ENCODE results near the gene HPSE2. TPM values are rescaled to one million over a fixed set of nuclear protein-coding genes. Genes with fewer than 3 reads are reported as not detected.

The HPSE2 gene
- total RNA-seq, 4 donors from 2014 or later: not detected

- H3K36me3 ChIP-seq: no peaks in the 10 kb centered on the region
- H3K27me3 ChIP-seq: no peaks in the 10 kb centered on the region
- intact Hi-C loops (cut with DNase I): no loop called here
- H3K4me1 ChIP-seq: no peaks in the 10 kb centered on the region
- H3K4me3 ChIP-seq (replicated peaks in 1 of 3): no peak overlapping the region
- H3K27ac ChIP-seq: no peak overlapping the region
- no peaks in the 10 kb centered on the region for H3K9me3 ChIP-seq
- no peak for TF ChIP-seq POLR2A (IDR thresholded peaks at IDR 0.05)
- TF ChIP-seq, protein P1, sequence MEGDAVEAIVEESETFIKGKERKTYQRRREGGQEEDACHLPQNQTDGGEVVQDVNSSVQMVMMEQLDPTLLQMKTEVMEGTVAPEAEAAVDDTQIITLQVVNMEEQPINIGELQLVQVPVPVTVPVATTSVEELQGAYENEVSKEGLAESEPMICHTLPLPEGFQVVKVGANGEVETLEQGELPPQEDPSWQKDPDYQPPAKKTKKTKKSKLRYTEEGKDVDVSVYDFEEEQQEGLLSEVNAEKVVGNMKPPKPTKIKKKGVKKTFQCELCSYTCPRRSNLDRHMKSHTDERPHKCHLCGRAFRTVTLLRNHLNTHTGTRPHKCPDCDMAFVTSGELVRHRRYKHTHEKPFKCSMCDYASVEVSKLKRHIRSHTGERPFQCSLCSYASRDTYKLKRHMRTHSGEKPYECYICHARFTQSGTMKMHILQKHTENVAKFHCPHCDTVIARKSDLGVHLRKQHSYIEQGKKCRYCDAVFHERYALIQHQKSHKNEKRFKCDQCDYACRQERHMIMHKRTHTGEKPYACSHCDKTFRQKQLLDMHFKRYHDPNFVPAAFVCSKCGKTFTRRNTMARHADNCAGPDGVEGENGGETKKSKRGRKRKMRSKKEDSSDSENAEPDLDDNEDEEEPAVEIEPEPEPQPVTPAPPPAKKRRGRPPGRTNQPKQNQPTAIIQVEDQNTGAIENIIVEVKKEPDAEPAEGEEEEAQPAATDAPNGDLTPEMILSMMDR (IDR thresholded peaks at IDR 0.05): no peak
- DNase-seq: no peak
Observed at GRCh38 chr10:98477861-98478260, 757.8 kb downstream of the HPSE2 start.

DNA sequence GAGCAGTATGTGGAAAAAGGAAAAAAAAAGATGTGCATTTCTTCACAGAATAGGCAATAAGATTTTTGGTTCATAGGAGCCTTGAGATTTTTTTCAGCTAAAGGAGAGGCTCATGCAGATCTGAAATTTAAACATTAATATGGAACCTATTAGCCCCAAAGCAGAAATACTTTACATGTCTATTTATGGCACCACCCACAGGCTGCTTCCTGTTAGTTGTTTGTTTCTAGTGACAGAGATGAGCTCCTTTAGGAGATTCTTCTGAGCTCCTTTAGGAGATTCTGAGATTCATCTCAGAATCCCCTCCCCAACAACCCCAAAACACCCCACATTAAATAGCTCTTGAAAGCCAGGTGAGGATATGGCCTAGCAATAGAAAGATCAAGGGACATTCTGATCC, 761.0 kb downstream of the HPSE2 start:
- no peaks in the 10 kb centered on the region for H3K4me1 ChIP-seq
- no peak overlapping the region for H3K27ac ChIP-seq
- TF ChIP-seq, protein P1 (IDR thresholded peaks at IDR 0.05): no peak
- no peak for TF ChIP-seq POLR2A (IDR thresholded peaks at IDR 0.05)
- intact Hi-C loops (cut with DNase I): no loop called here
- H3K9me3 ChIP-seq: no peaks in the 10 kb centered on the region
- H3K36me3 ChIP-seq: no peaks in the 10 kb centered on the region
- DNase-seq: no peak
- no peak overlapping the region for H3K4me3 ChIP-seq (replicated peaks in 1 of 3)
- H3K27me3 ChIP-seq: no peaks in the 10 kb centered on the region

DNA sequence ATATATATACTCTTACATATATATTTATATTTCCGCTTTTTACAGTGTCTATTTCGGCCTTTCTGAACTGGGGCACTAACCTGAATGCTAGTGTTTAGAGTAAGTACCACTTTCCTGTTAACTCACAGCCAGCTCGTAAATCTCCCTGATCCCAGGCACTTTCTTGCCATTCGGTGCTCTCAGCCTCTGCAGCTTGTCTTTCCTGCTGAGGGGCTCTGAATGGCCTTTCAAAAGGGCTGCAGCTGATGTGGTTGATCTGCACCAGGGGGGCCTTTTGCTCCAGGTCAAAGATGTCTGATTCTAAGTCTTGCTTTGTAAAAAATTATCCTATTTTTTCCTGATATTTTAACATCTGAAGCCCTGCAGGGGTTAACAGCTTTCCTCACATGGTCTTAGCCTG, 763.5 kb downstream of the HPSE2 start:
- TF ChIP-seq, protein P1 (IDR thresholded peaks at IDR 0.05): no peak
- no peak for TF ChIP-seq POLR2A (IDR thresholded peaks at IDR 0.05)
- 72 to 73% methylated on average over 4 of the region's 4 CpGs for WGBS, 2 donors
- DNase-seq: no peak
- H3K27me3 ChIP-seq: no peaks in the 10 kb centered on the region
- no peak overlapping the region for H3K4me3 ChIP-seq (replicated peaks in 1 of 3)
- no peaks in the 10 kb centered on the region for H3K36me3 ChIP-seq
- intact Hi-C loops (cut with DNase I): no loop called here
- H3K27ac ChIP-seq: no peak overlapping the region
- H3K4me1 ChIP-seq: peaks cover 0 to 3% of the 10 kb centered on the region in 2 donors
- no peaks in the 10 kb centered on the region for H3K9me3 ChIP-seq

- H3K27me3 ChIP-seq: no peaks in the 10 kb centered on the region
- no peaks in the 10 kb centered on the region for H3K9me3 ChIP-seq
- H3K27ac ChIP-seq: no peak overlapping the region
- no peak overlapping the region for H3K4me3 ChIP-seq (replicated peaks in 1 of 3)
- intact Hi-C loops (cut with DNase I): no loop called here
- DNase-seq: no peak
- 80 to 82% methylated on average over 5 of the region's 5 CpGs for WGBS, 2 donors
- TF ChIP-seq, protein P1 (IDR thresholded peaks at IDR 0.05): no peak
- TF ChIP-seq POLR2A (IDR thresholded peaks at IDR 0.05): no peak
- peaks cover 0 to 3% of the 10 kb centered on the region in 2 donors for H3K4me1 ChIP-seq
- H3K36me3 ChIP-seq: no peaks in the 10 kb centered on the region
Observed at GRCh38 chr10:98470850-98471249, 764.8 kb downstream of the HPSE2 start.

DNA sequence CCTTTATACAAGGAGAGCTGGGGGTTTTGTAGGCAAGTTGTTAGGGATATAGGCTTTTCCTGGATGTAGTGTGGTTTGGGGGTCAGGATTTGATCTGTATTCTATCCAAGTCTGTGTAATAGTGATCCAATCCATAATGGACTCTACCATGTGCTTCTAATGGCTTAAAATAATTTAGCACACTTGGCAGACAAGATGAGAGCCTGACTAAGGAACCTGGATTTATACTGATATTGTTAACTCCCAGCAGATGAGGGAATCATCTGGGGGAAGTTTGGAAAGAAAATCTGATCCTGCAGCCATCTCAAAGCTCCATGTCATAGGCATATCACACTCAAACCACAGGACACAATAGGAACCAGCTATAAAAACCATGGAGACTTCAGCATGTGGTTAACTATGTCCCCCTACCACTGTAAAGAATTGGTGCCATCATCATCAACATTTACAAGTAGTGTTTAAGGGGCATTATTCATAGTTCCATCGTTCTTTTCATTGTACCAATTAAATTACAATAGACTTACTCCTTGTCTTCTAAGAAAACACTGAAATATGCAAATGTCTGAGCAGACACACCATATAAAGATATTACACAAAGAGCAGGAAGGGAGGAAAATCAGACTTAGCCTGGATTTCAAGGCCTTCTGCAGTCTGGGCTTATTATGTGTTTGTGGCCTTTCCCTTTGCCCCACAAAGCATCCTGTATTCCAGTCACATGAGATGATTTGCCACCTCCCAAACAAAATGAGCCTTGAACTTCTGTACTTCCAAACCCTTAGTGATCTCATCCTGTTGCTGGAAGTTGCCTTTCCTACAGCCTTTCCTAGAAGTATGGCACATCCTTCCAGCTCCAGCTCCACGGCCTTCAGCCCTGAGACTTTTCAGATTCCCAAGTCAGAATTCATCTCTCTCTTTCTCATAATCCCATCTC, 766.4 kb downstream of the HPSE2 start:
- H3K27ac ChIP-seq: no peak overlapping the region
- 77 to 85% methylated on average over 2 of the region's 2 CpGs for WGBS, 2 donors
- no peak overlapping the region for H3K4me3 ChIP-seq (replicated peaks in 1 of 3)
- H3K36me3 ChIP-seq: no peaks in the 10 kb centered on the region
- H3K4me1 ChIP-seq: peaks cover 0 to 3% of the 10 kb centered on the region in 2 donors
- H3K9me3 ChIP-seq: no peaks in the 10 kb centered on the region
- TF ChIP-seq, protein P1 (IDR thresholded peaks at IDR 0.05): no peak
- TF ChIP-seq POLR2A (IDR thresholded peaks at IDR 0.05): no peak
- intact Hi-C loops (cut with DNase I): loop anchor here (2.0 to 5.0 kb wide), 2 partner anchors 193 to 778 kb away; no protein-coding TSS in a partner anchor
- no peak for DNase-seq
- no peaks in the 10 kb centered on the region for H3K27me3 ChIP-seq
